IPS DF 4.7 (cell line): ENCODE results near the gene RAD51B.

Experiments
- DNase-seq: peaks from one replicate; pipeline ENCODE4 v3.0.0-alpha.2; 2013; ENCODE audit warnings: low spot score; ENCODE audit errors: extremely low read depth

The RAD51B gene

DNA sequence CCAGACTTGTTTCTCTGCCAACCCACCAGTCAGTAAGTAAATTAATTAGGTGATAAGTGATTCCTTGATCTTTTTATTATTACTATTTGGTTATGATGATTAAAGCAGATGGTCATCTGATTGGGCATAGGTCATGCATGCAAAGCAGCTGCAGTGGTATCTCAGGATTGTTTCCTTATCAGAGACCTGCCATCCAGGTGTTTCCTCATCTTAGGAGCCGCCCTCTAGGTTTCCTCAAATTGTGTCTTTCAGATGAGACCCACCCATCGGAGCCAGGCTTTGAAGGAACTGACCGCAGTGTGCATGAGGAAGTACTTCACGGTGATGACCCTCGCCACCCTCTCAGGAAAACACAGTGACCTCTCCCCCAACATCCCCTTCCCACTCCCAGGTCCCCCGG is 910.0 kb downstream of the RAD51B start:
- DNase-seq, result no peak

- DNase-seq, result no peak
Observed at GRCh38 chr14:68730348-68730747, 910.8 kb downstream of the RAD51B start.

DNA sequence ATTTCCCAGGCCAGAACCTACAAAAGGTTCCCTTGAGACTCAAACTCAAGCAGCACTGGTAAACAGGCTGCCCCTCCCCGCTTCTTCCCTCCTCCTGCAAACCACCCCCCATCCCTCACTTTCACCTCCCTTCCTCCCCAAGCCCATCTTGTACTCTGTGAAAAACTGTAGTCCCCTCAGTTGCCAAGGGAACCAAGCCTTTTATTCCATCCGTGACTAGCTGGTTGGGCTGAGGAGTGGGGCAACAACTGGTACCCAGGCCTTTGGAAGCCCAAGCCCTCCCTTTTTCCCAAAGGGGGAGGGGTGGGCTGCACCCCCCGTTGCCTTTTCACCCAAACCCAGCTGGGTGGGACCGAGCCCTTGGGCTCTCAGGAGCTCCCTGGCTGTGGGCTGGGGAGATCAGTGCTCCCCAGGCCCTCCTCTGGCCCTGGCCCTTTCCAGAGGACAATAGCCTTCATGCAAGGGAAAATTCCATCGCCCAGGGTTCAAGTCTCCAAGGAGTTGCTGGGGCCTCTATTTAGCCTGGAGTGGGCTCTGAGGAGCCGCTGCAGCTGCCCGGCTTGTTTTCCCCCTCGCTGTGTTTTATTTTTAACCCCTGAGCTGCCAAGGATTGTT is 911.3 kb downstream of the RAD51B start:
- DNase-seq, result no peak

- no peak for DNase-seq
Observed at GRCh38 chr14:68733086-68733914, 913.7 kb downstream of the RAD51B start.

GRCh38 chr14:68734231-68734732 is 914.7 kb downstream of the RAD51B start:
- no peak for DNase-seq

GRCh38 chr14:68735856-68736255 is 916.3 kb downstream of the RAD51B start:
- DNase-seq, result no peak

DNA sequence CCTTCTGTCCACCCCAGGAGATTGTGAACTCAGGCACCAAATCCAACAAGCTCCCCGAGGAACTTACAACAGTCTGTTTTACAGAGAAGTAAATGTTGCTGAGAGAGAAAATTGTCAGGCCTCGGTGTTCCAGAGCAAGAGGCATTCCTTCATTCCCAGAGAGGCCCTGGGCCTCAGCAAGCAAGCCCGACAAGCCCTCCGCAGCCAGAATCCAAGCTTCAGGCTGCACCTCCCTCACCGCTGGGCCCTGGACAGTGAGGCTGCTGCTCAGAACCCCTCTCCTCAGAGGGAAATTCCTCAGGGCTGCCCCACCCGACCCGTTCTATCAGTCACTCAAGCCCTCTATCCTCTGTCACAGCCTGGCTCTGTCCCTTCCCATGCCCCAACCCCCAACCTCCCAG is 916.9 kb downstream of the RAD51B start:
- no peak for DNase-seq

DNA sequence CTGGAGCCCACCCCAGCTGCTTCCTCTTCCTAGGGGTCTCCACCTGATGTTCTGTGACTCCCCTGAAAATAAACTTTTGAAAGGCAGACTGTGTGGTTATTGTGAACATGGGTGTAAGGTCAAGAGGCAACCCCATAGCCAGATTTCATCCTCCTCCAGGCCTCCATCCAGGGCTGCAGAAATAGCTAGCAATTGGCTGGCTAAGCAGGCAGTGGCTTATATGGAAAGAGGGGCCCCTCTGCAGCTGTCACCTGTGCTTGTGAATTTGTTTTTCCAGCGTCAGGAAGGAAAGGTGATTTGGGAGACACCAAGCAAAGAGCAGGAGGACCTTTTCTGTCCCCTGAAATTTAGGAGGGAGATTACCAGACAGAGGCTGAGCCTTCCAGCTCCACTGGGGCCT is 917.5 kb downstream of the RAD51B start:
- DNase-seq, result no peak

- DNase-seq, result no peak
Observed at GRCh38 chr14:68738559-68738958, 919.0 kb downstream of the RAD51B start.

- no peak for DNase-seq
Observed at GRCh38 chr14:68739701-68740100, 920.1 kb downstream of the RAD51B start.

- DNase-seq, result no peak
Observed at GRCh38 chr14:68740788-68741476, 921.4 kb downstream of the RAD51B start.

GRCh38 chr14:68741477-68741791 is 921.9 kb downstream of the RAD51B start:
- no peak for DNase-seq

DNA sequence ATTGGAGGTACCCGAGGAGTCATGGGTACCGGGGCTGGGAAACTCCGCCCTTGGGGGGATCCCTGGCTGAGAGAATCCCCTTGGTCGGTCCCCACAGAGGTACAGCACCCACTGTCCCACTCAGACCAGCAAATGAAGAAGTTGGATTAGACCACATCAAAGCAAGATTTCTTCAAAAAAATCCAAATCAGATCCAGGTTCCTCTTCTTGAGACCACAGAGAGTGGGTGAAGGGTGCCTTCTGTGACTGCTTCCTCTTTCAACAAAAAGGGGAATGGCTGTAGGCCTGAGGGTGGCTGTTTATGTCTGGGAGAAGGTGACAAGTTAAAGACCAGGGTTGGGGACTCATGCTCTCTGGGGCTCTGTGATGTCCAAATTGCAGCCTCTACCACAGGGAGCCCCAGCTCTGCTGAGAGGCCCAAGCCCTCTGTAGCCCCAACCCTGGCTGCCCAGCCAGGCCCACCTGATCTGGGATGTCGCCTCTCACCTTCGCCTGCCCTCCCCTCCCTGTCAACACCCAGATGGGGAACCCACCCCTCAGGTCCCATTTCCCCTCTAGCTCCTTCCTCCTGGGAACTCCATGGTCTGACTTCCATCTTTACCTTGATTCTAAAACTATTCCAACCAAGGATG is 922.4 kb downstream of the RAD51B start:
- no peak for DNase-seq

DNA sequence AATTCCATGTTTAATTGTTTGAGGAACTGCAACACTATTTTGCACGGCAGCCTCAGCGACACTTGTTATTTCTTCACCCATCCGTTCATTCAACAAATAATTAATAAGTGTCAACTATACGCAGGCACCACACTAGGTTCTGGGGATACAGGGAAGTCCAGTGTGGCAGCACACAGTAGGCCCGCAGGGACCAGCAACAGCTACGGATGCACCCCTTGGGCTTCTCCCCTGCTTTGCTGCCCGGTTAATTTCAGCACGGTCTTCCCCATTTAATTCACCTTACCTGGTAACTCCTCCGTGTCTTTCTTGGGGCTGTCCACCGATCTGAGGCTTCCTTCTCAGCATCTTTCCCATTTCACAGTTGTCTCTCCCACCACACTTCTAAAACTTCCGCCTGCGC is 925.0 kb downstream of the RAD51B start:
- no peak for DNase-seq

GRCh38 chr14:68747393-68747792 is 927.8 kb downstream of the RAD51B start:
- DNase-seq, result no peak

DNA sequence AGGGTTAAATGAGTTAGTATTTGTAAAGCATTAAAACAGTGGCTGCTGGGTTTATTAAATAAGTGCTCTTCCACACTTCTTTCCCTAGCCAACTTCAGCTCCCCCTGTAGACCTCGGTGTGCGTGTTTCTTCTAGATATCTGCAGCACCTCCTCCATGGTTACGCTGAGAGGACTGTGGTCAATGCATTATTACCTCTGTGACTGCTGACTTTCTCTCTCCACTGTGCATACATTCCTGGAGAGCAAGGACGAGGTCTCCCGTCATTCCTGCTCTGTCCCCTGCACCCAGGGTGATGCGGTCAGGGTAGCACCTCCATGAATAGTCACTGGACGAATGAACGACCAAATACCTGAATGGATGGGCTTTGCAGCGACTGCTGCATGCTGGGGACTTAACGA is 928.7 kb downstream of the RAD51B start:
- DNase-seq, result no peak

DNA sequence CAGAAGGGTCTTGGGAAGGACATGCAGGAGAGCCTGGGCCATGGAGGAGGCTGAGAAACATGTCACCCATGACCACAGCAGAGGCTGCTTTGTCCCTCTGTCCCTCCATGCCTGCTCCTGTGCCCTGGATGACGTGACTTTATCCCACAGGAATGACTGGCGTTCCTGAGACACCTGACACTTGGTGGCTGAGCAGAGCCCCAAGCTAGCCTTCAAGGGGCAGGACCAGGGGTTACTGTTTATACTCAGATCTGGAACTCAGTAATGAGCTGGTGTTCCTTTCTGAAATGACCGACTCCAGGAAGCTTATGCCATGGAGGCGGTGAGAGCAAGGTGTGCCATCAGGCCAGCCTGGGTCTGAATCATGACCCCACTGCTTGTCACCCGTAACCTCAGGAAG is 929.1 kb downstream of the RAD51B start:
- no peak for DNase-seq

DNA sequence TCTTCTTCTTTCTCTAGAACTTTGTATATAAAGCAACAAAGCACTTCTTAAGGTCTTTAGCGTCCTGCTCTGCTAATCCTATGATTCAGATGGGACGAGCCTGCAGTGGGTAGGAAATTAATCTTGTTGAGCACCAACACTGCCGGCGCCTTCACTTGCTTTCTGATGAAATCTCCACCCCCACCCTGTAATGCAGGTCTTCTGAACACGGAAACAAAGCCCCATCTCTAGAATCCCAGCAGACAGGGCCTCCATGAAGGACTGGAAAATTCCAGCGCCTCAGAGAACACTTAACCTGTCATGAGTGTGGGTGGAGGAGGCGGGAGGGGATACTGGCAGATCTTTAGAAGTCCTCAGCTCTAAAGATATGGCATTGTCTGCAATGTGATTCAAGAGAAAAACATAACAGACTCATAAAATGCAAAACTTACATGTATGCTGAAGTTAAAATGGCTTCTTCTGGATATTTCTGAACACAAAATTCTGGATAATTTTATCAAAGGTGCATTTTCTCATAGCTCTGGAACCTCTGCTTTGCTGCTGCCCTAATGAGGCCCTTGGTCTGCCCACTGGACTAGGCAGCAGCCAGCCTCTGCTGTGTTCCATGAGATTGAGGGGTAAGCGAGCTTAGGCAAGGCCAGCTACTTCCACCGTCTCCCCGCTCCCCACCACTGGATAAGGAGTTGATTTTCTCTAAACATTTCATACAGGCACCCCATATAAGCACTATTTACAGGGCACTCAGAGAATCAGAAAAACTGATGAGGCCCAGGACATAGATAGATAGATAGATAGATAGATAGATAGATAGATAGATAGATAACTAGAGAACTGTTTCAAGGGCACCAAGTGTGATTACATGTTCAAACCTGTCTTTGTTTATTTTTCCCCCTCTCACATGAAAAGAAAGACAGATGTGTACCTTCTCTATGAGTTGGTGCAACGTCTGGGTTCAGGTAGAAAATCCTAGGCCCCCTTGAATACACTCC is 930.2 kb downstream of the RAD51B start:
- DNase-seq, result no peak

DNA sequence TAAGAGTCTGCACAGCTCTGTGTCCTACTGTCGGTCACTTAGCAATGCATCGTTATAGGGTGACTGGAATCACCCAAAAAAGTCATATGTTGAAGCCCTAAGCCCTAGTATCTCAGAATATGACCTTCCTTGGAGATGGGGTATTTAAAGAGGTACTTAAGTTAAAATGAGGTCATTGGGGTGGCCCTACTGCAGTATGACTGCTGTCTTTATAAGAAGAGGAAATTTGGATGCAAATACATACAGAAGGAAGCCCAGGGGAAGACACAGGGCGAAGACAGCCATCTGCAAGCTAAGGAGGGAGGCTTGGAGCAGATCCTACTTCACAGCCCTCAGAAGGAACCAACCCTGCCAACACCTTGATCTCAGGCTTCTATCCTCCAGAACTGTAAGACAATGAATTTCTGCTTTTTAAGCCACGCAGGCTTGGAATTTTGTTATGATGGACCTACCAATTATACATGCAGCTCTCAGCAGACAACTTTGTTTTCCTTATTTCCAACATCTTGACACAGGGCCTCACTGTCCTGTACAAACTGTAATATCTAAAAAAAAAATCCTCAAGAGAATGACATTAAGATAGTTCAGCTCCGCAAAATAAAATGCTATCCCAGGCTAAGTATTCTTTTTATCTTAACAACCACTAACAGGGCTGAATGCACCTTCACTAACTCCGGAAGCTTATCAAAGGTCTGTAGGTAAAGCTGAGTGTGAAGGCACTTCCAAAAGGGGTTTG is 932.9 kb downstream of the RAD51B start:
- DNase-seq, result no peak

DNA sequence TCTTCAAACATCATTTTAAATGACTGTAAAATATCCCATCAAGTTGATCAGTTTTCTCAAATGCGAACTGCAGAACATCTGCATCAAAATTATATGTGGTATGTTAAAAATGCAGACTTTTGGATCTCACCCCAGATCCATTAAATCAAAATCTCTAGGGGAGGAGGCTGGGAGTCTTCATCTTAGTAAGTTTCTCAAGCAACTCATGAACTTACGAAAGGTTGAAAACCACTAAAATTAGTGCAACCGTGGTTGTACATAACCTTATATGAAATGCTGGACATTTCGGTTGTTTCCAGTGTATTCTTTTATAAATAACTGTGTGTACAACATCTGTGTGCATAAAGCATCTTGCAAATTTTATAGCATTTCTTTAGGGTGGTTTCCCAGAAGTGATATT is 934.1 kb downstream of the RAD51B start:
- no peak for DNase-seq
